NCI-H2081 (cell line): ENCODE results near the gene MBP.
"Not testable (repeated sequence)": the region's sequence is repeated elsewhere in the genome, so short reads cannot be mapped to it uniquely, and the experiment has no call there.

Experiments
- DNase-seq, 2 experiments: peaks; one replicate each; lab custom pipeline; 2025; lab: John Stamatoyannopoulos, UW

MBP gene

DNA sequence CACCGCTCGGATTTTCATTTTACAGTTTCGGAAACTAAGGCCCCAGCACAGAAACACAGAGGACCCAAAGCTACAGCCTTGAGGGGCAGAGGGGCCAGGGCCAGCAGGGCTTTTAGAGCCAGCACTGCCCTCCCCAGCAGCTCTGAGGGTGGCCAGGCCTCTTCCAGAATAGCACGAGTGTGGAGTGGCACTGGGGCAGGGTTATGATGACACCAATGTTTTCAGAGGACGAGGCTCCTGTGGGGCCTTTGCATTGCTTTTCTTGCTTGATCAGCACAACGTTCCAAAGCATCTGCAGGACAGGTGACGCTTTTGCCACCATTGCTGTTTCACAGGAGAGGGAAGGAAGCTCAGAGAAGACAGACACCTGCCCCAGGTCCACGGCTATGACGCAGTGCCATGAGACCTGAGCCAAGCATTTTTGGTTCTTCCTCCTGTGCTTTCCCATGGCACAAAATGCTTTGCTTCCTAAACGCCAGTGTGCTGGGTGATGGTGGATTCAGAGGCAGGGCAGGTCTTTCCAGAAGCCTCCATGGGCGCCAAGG lies 126.9 kb downstream of the MBP start:
- no peak for DNase-seq

DNA sequence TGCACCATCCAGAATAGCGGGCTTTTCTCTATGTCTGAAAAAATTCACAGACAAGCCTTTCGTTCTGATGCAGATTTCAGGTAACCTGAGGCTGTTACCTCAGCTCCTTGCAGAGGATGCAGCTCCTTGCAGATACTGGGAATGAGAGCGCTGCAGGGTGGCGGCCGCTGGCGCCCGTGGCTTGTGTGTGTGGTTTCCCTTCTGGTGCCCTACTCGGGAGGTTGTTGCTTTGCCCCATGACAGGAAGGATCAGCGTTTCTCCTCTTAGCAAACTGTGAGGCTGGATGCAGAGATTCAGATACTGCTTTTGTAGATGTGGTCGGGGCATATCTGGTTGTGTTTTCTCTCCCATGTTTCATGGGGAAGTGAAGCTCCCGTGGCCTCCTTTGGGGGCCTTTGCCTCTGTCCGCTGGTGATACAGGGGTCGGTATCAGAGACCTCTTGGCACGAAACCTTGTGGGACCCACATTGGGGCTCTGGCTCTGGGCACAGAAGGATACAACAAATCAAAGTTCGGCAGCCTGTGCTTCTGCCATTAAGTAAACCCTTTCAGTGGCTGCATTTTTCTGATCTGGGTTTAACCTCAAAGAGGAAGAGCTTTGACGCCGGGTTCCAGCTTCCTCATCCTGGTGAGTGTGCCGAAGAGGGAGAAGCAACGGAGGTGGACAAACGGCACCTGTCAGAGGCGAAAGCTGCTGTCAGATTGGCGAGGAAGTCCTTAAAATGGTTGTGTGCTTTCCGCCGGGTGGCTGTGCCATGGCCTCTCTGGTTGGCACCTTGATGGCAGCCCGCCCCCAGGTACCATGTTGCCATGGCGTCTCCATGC lies 127.8 kb downstream of the MBP start:
- no peak for DNase-seq

DNA sequence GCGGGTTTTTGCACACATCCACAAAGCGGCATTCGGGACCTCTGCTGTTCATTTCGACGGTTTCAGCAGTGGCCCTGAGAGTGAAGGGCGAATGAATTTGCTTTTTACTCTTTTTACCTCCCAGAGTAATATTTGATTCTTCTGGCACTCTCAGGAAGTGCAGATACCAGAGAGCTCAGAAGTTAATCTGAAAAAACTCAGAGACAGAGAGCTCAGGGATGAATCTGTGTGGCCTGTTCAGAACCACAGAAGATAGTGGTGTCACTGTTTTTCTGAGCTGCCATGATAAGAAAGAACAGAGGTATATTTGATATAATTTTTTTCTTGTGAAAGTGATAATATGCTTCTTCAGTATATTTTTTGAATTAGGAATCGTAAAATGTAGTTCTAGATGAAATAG lies 129.3 kb downstream of the MBP start:
- DNase-seq = no peak

DNA sequence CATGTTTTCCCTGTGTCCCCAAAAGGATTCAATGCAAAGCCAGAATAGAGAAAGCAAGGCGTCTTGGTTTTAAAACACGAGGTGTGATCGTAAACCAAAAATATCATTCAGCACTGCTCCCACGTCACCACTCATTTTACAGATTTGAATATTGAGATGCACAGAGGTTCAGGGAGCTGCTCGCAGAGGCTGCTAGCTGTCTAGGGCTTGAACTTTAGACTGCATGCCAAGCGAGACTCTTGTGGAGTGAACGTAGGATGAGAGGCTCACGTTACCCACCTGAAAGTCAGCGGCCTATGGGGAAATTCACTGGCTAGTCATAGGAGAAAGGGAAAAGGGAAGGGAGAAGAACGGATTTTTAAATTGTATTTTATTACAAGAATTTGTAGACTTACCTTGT lies 130.1 kb downstream of the MBP start:
- no peak for DNase-seq

DNA sequence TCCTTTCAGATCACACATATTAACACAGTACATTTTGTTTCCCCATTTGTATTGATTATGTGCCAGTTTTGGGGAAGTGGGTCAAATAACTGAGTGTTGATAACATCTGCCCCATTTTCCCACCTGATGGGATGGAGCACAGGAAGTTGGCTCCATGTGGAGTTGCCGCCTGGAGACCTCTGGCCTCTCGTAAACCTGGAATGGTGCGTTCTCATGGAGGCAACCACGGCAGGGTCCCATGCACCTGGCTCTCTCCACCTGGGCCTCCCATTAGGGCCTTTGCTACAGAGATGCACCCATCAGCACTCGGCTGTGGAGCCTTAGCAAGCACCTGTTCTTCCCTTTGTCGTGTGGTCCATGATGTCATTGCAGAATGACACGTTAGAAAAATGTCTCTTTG lies 130.6 kb downstream of the MBP start:
- DNase-seq = peak in 1 of 2 experiments; percentile 25

DNA sequence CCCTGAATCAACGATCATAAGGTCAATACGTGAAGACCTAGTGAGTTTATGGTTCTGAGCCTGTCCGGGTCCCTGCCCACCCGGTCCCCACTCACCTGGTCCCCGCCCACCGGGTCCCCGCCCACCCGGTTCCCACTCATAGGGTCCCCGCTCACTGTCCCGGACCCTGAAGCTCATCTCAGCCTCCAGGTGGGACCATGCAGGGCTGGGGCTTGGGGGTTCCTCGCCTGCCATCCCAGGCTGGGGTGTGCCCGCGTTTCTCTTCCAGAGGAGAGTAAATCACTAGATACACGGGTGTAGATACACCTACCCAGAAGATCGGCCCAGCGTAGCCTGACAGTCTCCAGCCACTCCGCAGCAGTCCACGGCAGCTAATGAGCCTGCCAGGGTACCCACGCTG lies 131.5 kb downstream of the MBP start:
- no peak for DNase-seq

DNA sequence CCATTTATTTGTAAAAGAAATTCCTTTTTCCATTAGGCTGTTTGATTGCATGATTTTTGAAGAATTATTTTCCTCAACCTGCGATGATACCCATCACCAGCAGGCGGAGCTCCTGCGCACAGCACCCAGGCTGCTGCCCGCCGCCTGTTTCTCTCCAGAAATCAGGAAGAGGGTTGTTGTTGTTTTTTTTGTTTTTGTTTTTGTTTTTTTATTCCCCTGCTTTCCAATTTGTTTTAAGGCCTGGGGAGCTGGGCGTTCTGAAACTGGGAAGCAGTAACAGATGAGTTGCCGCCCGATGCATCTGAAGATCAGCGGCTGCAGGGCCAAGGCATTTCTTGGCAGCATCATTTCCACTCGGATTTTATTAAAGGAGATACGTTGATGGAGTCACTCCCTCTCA lies 132.1 kb downstream of the MBP start:
- DNase-seq = peak; percentile 26 to 29

DNA sequence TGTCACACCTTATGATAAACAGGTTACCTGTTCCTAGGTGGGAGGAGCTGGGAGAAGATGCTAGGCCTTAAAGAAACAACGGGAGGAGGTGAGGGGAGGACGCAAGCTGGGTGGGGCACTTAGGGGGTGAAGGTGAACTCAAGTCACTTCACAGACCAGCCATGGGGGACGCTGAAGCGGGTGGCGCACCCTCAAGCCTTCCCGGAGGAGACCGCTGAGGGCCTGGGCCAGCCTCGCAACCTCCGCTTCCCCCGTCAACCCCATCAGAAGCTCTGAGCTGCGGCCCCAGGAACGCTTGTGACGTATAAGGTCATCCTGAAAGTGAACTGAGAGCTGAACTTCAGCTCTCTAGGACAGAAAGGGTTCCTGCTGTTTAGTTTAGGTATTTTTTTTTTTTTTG lies 133.5 kb downstream of the MBP start:
- DNase-seq = no peak

DNA sequence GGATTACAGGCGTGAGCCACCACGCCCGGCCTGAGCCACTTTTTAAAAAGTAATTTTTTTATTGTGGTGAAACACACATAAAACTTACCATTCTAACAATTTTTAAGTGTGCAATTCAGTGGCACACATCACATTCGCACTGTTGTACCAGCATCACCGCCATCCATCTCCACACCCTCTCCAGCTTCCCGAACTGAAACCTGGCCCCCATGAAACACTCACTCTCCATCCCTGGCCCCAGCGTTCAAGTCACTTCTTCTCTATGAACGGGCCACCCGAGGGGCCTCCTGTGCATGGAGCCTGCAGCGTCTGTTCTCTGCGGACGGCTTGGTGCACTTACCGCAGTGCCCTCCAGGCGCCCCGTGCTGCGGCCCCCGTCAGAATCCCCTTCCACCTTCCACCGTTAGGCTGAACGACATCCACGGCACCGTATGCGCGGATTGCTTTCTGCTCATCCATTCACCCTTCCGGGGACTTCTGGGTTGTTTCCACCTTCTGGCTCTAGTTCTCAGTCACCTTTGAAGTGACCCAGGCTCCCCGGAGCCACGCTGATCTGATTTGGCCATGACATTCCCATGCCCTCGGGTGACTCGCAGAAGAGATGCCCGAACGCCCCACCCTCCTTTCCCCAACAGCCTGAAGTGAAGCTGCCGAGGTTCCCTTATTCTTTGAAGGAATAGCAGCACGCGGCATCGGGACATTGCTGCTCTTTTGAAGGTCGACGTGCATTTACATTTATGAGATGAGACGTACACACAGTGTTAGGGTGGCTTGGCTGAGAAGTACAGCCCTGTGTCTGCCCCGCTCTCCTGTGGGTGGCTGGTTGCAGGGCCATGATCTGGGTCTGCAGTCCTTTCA lies 134.4 kb downstream of the MBP start:
- no peak for DNase-seq

DNA sequence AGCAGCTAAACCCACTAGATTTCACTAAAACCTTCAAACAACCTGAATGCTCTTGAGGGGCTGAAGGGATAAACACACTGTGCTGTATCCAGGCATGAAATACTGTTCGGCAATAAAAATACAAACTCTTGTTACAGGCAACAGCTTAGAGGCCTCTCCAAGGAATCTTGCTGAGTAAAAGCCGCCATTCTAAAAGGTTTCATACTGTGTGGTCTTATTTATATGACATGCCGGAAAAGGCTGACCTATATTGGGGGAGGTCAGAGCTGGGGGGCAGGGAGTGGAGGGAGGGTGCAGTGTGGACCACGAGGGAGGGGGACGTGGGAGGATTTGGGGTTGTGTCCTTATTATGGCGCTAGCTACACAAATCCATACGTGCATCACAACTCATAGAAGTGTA lies 136.2 kb downstream of the MBP start:
- DNase-seq = no peak

DNA sequence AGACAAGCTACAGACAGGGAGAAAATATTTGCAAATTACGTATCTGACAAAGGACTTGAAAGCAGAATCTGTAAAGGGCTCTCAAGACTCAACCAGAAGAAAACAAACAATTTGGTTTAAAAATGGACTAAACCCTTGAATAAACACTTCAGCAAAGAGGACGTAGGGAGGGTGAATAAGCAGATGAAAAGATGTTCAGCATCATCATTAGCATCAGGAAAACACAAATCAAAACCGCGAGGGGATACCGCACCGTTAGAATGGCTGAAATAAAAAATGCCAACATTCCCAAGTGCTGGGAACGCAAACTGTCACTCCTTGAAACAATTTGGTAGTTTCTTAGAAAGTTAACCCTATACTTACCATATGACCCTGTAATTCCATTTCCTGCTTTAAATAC lies 136.7 kb downstream of the MBP start:
- DNase-seq = no peak

DNA sequence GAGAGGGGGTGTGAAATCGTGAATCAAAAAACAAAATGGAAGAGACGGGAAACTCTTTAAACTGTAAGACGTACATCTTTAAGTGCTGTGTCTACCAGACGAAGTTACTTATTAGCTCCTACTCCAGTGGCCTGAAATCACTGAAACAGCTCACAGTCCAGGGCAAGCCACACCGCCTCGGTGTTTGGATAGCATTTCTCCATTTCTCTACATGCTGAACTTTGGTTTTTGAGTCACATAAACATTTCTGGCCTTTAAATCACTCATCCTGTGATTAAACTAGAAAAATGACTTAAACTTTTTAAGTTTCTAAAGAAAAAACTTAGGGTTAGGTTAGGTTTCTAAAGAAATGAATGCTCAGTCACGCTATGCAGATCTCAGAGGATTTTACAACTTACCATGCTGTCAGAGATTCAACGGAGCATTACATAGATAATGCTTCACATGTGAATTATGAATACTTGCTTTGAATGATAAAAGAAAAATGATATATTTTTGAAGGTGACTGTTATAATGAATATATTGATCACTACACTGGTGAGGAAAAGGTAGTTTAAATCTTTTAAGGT lies 138.4 kb downstream of the MBP start:
- DNase-seq = no peak

DNA sequence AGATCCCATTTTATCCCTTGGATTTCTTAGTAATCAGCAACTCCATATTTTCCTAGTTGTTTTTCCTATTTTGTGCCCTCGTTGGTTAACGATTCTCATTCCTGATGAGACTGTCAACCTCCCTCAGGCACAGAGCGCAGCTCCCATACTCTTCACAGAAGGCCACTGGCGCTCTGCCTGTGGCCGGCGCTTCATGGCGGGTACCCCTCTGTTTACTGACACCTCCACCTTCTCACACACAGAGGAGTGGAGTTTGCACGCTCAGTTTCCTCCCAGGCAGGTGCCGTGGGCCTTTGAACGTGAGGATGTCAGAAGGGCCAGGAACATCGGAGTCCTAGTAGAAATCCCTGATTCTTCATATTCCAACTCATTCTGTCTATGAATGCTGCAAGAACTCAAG lies 139.0 kb downstream of the MBP start:
- no peak for DNase-seq

DNA sequence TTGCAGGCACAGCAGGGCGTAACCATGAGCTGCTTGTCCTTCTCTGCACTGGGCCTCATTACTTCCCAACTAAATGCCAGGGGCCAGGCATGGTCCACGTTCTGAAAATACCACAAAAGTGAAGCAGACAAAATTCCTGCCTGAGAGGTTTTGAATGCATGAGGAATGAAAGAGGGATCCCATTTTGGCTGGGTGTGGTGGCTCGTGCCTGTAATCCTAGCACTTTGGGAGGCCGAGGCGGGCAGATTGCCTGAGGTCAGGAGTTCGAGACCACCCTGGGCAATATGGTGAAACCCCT lies 139.5 kb downstream of the MBP start:
- no peak for DNase-seq

DNA sequence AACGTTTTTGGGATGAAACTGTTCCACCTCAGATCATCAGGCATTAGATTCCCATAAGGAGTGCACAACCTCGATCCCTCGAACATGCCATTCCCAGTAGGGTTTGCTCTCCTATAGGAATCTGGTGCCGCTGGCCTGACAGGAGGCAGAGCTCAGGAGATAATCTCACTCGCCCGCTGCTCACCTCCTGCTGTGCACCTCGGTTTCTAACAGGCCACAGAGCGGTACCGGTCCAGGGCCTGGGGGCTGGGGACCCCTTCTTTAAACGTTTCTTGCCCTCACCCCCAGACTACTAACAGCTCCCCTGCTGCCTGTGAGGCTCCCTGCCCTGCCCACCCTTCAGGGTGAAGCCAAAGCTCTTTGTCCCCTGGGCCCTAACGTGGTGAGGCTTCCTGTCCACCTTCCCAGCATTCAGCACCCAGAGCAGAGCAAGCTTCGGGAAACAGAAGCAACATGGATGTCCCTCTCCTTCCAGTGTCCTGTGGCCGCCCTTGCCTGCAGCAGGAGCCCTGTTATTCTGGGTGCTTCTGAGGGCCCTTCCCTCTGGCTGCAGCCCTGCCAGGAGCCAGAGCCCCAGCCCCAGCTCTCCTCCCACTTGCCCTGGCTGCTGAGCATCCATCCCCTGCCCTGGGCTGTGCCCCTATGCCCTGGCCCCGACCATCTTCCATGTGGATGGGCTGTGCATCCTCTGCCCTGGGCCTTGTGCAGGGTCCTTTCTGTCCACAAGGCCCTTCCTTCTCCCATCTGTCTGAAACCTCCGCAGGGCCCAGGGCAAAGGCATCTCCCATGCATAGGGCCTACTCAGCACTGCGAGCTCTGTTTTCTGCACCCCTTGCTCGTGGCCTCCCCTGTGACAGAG lies 140.1 kb downstream of the MBP start:
- DNase-seq = no peak

DNA sequence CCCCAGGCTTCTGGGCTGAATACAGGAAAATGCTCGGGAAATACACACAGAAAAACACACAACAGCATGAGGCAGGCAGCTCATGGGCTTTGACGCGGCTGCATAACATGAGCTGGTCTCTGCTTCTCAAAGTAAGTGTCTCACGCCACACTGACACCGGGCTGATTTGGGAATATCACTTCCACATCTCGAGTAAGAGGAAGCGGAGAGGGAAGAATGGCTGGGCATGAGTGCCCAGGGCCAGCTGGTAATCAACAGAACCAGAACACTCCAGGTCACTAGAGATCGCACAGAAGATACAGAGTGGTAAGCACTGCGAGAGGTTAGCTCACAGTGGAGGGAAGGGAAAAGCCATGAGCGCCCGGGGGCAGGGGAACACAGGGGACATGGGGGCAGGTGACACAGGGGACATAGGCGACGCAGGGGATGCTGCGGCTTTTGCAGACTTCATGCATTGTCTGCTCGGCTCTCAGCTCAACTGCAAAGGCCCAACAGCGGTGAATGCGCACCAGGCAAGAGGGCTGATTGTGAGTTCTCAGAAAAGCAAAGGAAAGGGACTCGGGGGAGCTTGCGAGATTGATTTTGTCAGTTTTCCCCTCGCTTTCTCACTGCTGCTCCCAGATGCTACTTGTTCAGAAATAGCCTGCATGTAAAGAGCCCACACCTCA lies 141.4 kb downstream of the MBP start:
- DNase-seq = no peak

DNA sequence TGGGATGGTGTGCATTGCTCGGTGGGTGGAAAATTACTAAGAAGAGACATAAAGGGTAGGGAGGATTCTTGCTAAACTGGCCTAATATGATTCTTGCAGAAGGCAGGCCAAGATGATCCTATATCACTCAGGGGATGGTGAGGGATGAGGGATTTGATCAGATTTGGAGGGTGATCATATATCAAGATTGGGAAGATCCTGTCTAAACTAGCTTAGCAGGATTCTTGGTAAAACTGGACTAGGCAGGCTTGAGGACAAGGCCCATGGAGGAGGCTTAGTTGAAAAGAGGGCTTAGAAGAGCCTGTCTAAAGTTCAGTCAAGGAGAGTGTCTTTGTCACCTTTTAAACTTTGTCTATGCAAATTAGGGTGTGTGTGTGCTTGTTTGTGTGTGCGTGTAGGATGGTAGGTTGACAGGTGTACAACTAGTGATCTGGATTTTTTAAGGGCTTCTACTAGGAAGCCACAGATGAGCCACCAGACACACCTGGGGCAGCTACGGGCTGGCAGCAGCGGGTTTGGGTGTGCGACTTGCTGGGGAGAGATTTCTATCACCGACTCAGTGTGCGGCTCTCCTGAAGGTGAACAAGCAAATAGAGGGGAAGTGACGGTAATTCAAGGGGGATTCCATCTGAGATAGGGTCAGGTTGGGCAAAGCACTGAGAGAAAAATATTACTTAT lies 142.1 kb downstream of the MBP start:
- not testable (repeated sequence) for DNase-seq

DNA sequence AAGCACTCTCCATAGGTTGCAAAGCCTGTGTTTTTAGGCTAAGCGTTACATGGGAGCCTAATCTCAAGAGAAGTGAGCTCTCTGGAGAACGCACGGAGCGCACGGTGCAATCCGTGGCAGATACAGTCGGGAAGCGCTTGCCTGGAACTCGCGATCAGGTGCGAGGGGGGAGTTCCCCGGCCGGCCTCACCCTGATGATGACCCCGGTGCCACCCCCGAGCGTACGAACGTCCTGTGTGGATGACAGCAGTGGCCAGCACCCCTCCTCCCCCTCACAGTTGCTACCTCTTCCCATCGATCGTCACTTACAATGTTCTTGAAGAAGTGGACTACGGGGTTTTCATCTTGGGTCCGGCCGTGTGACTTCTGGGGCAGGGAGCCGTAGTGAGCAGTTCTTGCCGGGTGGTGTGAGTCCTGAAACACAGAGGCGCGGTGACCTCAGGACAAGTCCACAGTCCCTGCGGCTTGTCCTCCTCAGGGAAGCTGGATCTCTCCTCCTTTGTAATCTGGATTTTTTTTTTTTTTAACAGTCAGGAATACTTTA lies 142.9 kb downstream of the MBP start:
- no peak for DNase-seq

DNA sequence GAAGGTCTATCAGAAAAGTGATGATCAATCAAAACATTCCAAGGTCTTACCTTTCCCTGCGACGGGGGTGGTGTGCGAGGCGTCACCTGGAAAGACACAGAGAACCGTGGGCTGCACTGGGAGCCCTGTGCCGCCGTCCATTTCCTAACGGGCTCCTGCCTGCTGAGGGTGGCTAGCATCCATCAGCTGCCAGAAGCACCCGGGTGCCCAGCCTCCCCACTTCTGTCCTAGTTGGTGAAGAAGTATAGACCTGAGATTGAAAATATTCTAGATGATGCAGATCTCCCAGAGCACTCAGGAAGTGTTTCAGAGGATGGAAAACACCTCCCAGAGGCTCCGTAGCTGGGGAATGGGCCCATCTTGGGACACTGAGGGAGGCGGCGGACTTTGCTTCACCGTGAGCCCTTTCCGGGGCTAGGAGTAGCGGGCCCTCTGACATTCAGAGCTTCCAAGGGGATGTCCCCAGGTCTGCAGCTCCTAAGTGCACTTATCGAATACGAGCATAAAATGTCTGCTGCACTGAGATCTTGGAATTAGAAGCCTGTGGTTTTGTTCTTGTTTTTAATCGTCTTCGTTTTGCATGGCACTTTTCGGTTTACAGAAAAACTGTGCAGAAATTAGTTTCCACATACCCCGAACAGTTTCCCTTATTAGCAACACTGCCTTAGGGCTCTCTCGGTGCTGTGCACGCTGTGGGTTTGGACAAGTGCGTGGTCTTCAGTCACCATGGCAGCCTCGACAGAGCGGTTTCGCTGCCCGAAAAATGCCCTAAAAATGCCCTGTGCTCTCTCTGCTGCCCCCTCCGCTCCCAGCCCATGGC lies 143.5 kb downstream of the MBP start:
- no peak for DNase-seq
